Measurements from ENCODE around the gene GIT1.
A peak's percentile ranks its signal among the peaks of the same experiment; 100 is the strongest.

GIT1 gene

GRCh38 chr17:29589524-29590410 lies at the start of gene GIT1:
Gene GIT1, minus strand, starts transcription at chr17:29589648. Its CDS starts 270 bp downstream, at chr17:29589378.
- no peak for TF ChIP-seq CTCF (IDR thresholded peaks at IDR 0.05; ENCODE audit: borderline replicate concordance, insufficient read depth, low read depth, low read length)
- peak within 1 kb of the TSS; percentile 85 for H3K4me3 ChIP-seq (ENCODE audit: low read depth, low read length)

- no peak for TF ChIP-seq CTCF (IDR thresholded peaks at IDR 0.05; ENCODE audit: borderline replicate concordance, insufficient read depth, low read depth, low read length)
- no peak overlapping the region for H3K4me3 ChIP-seq (ENCODE audit: low read depth, low read length)
Observed at GRCh38 chr17:29633886-29634285, 44.4 kb upstream of the GIT1 start.

GRCh38 chr17:29630630-29631193 lies 41.3 kb upstream of the GIT1 start:
- H3K4me3 ChIP-seq (ENCODE audit: low read depth, low read length) = no peak overlapping the region
- TF ChIP-seq CTCF (IDR thresholded peaks at IDR 0.05; ENCODE audit: borderline replicate concordance, insufficient read depth, low read depth, low read length) = no peak

GRCh38 chr17:29629839-29630238 lies 40.4 kb upstream of the GIT1 start:
- TF ChIP-seq CTCF (IDR thresholded peaks at IDR 0.05; ENCODE audit: borderline replicate concordance, insufficient read depth, low read depth, low read length) = no peak
- H3K4me3 ChIP-seq (ENCODE audit: low read depth, low read length) = no peak overlapping the region

- no peak for TF ChIP-seq CTCF (IDR thresholded peaks at IDR 0.05; ENCODE audit: borderline replicate concordance, insufficient read depth, low read depth, low read length)
- no peak overlapping the region for H3K4me3 ChIP-seq (ENCODE audit: low read depth, low read length)
Observed at GRCh38 chr17:29628644-29629043, 39.2 kb upstream of the GIT1 start.

GRCh38 chr17:29627951-29628350 lies 38.5 kb upstream of the GIT1 start:
- no peak overlapping the region for H3K4me3 ChIP-seq (ENCODE audit: low read depth, low read length)
- TF ChIP-seq CTCF (IDR thresholded peaks at IDR 0.05; ENCODE audit: borderline replicate concordance, insufficient read depth, low read depth, low read length) = no peak

All from GM12875 (cell line).